ENCODE measurements around the gene CNTN5. TPM values are rescaled to one million over a fixed set of nuclear protein-coding genes. Genes with fewer than 3 reads are reported as not detected.

Gene CNTN5
- polyA plus RNA-seq, 1 donor from 2014 or later = 1.1 TPM

- TF ChIP-seq TAF1 (IDR thresholded peaks at IDR 0.05; ENCODE audit: low read depth) (no peak), MXI1 (conservative IDR thresholded peaks at IDR 0.05; ENCODE audit: poor library complexity, severe bottlenecking) (no peak), REST (IDR thresholded peaks at IDR 0.05; ENCODE audit: borderline replicate concordance) (no peak), EP300 (conservative IDR thresholded peaks at IDR 0.05; ENCODE audit: poor library complexity, severe bottlenecking) (no peak), POLR2AphosphoS5 (IDR thresholded peaks at IDR 0.05) (no peak), RAD21 (conservative IDR thresholded peaks at IDR 0.05) (no peak), EZH2 (IDR thresholded peaks at IDR 0.05; ENCODE audit: borderline replicate concordance, insufficient read depth, low read length, poor library complexity, severe bottlenecking) (no peak), SMC3 (conservative IDR thresholded peaks at IDR 0.05; ENCODE audit: poor library complexity) (no peak)
- TF ChIP-seq, protein P1, sequence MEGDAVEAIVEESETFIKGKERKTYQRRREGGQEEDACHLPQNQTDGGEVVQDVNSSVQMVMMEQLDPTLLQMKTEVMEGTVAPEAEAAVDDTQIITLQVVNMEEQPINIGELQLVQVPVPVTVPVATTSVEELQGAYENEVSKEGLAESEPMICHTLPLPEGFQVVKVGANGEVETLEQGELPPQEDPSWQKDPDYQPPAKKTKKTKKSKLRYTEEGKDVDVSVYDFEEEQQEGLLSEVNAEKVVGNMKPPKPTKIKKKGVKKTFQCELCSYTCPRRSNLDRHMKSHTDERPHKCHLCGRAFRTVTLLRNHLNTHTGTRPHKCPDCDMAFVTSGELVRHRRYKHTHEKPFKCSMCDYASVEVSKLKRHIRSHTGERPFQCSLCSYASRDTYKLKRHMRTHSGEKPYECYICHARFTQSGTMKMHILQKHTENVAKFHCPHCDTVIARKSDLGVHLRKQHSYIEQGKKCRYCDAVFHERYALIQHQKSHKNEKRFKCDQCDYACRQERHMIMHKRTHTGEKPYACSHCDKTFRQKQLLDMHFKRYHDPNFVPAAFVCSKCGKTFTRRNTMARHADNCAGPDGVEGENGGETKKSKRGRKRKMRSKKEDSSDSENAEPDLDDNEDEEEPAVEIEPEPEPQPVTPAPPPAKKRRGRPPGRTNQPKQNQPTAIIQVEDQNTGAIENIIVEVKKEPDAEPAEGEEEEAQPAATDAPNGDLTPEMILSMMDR (IDR thresholded peaks at IDR 0.05; ENCODE audit: poor library complexity, severe bottlenecking) = no peak
- H3K36me3 ChIP-seq (ENCODE audit: insufficient read depth, low read length) = no peaks in the 10 kb centered on the region
- no peak overlapping the region for H3K9ac ChIP-seq (ENCODE audit: low read length)
Measured at GRCh38 chr11:99555486-99555885, 534.7 kb downstream of the CNTN5 start.

DNA sequence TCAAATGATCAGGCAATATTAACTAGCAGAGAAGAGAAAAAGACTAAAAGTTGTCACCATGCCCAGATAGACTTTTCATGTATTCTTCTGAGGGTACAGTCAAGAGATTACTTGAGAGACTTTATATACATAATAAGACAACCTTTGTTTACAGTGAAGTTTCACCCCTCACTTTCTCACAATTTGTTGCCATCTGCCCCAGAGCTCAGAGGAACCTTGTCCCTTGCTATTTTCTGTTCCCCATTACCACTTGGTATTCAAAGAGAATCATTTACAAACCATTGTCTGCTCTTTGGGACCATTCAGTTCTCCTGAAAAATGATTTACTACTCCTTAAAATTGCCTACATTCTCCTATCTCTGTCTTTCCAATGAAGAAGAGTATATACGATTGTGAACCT is 544.6 kb downstream of the CNTN5 start:
- H2AFZ ChIP-seq (ENCODE audit: low read depth, low read length) = no peak overlapping the region
- H3K27me3 ChIP-seq (ENCODE audit: insufficient read depth, low read depth, low read length) = no peaks in the 10 kb centered on the region
- H3K9me2 ChIP-seq (ENCODE audit: insufficient read depth, low read length) = no peaks in the 10 kb centered on the region
- no peak overlapping the region for H3K9ac ChIP-seq (ENCODE audit: low read length)
- no peaks in the 10 kb centered on the region for H3K36me3 ChIP-seq (ENCODE audit: insufficient read depth, low read length)
- H3F3A ChIP-seq (ENCODE audit: insufficient read depth, low read length, poor library complexity, severe bottlenecking) = no peaks in the 10 kb centered on the region
- no peak overlapping the region for H3K4me2 ChIP-seq (ENCODE audit: low read length)
- TF ChIP-seq TAF1 (IDR thresholded peaks at IDR 0.05; ENCODE audit: low read depth) (no peak), RAD21 (conservative IDR thresholded peaks at IDR 0.05) (no peak), MXI1 (conservative IDR thresholded peaks at IDR 0.05; ENCODE audit: poor library complexity, severe bottlenecking) (no peak), REST (IDR thresholded peaks at IDR 0.05; ENCODE audit: borderline replicate concordance) (no peak), EZH2 (IDR thresholded peaks at IDR 0.05; ENCODE audit: borderline replicate concordance, insufficient read depth, low read length, poor library complexity, severe bottlenecking) (no peak), POLR2AphosphoS5 (IDR thresholded peaks at IDR 0.05) (no peak), EP300 (conservative IDR thresholded peaks at IDR 0.05; ENCODE audit: poor library complexity, severe bottlenecking) (no peak), SMC3 (conservative IDR thresholded peaks at IDR 0.05; ENCODE audit: poor library complexity) (no peak)
- TF ChIP-seq, protein P1 (IDR thresholded peaks at IDR 0.05; ENCODE audit: poor library complexity, severe bottlenecking) = no peak
- no peaks in the 10 kb centered on the region for H4K20me1 ChIP-seq (ENCODE audit: insufficient read depth)
- H3K27ac ChIP-seq (ENCODE audit: low read length) = no peak overlapping the region
- H3K79me2 ChIP-seq (replicated peaks; ENCODE audit: insufficient read depth, low read length) = no peaks in the 10 kb centered on the region
- no peak overlapping the region for H3K4me3 ChIP-seq (ENCODE audit: low read length)
- H3K9me3 ChIP-seq (ENCODE audit: low read length) = no peaks in the 10 kb centered on the region

More at GRCh38 chr11:99555486-99555885, 534.7 kb downstream of the CNTN5 start:
- no peaks in the 10 kb centered on the region for H3K79me2 ChIP-seq (replicated peaks; ENCODE audit: insufficient read depth, low read length)
- no peaks in the 10 kb centered on the region for H3K27me3 ChIP-seq (ENCODE audit: insufficient read depth, low read depth, low read length)
- H2AFZ ChIP-seq (ENCODE audit: low read depth, low read length) = no peak overlapping the region
- H3K9me3 ChIP-seq (ENCODE audit: low read length) = no peaks in the 10 kb centered on the region
- no peak overlapping the region for H3K27ac ChIP-seq (ENCODE audit: low read length)
- H4K20me1 ChIP-seq (ENCODE audit: insufficient read depth) = no peaks in the 10 kb centered on the region
- H3F3A ChIP-seq (ENCODE audit: insufficient read depth, low read length, poor library complexity, severe bottlenecking) = no peaks in the 10 kb centered on the region
- H3K4me2 ChIP-seq (ENCODE audit: low read length) = no peak overlapping the region
- no peaks in the 10 kb centered on the region for H3K9me2 ChIP-seq (ENCODE audit: insufficient read depth, low read length)
- H3K4me3 ChIP-seq (ENCODE audit: low read length) = no peak overlapping the region
